Posterior cingulate gyrus (tissue), 11 donors: ENCODE results near the gene SYT6.
A peak's percentile ranks its signal among the peaks of the same experiment; 100 is the strongest.

Experiments used
- DNase-seq, 10 donors: peaks; one replicate each; pipeline versions ENCODE4 v3.0.0 to v3.0.0-alpha.2; 2020 to 2021; ENCODE audit warnings: mixed read lengths in 3 of 10
- intact Hi-C: fragments of 100-400 bp; cut with DNase I; formaldehyde crosslinking; loops from one replicate; pipeline ENCODE4 v1.15.1; 2023

Gene SYT6

GRCh38 chr1:114154963-114155322 is 1.3 kb upstream of the SYT6 start:
- no peak for DNase-seq
- intact Hi-C loops: no loop called here

GRCh38 chr1:114154146-114154962 is 685 bp upstream of the SYT6 start:
- DNase-seq: peak in 7 of 10 donors; percentile 49 to 93 (median 61)

GRCh38 chr1:114152508-114153260 is 985 bp downstream of the SYT6 start:
- intact Hi-C loops: no loop called here
- DNase-seq: peak in 3 of 10 donors; percentile 25 to 87 (median 85)

More at GRCh38 chr1:114154146-114154962, 685 bp upstream of the SYT6 start:
- intact Hi-C loops: no loop called here

GRCh38 chr1:114152089-114152507 is 1.6 kb downstream of the SYT6 start:
- intact Hi-C loops: no loop called here
- no peak for DNase-seq

- DNase-seq: no peak
- intact Hi-C loops: no loop called here
Observed at GRCh38 chr1:114150016-114150415, 3.7 kb downstream of the SYT6 start.

- intact Hi-C loops: no loop called here
- no peak for DNase-seq
Observed at GRCh38 chr1:114149211-114149610, 4.5 kb downstream of the SYT6 start.

- intact Hi-C loops: no loop called here
Observed at GRCh38 chr1:114145504-114146151, 8.0 kb downstream of the SYT6 start.

GRCh38 chr1:114144016-114144415 is 9.7 kb downstream of the SYT6 start:
- intact Hi-C loops: no loop called here
- DNase-seq: no peak

More at GRCh38 chr1:114145504-114146151, 8.0 kb downstream of the SYT6 start:
- no peak for DNase-seq

- intact Hi-C loops: no loop called here
- peak in 1 of 10 donors; percentile 50 for DNase-seq
Observed at GRCh38 chr1:114139540-114139939, 14.1 kb downstream of the SYT6 start.

- intact Hi-C loops: no loop called here
- peak in 1 of 10 donors; percentile 56 for DNase-seq
Observed at GRCh38 chr1:114137497-114137896, 16.2 kb downstream of the SYT6 start.

- peak in 1 of 10 donors; percentile 41 for DNase-seq
Observed at GRCh38 chr1:114135786-114136185, 17.9 kb downstream of the SYT6 start.

GRCh38 chr1:114134518-114134917 is 19.2 kb downstream of the SYT6 start:
- peak in 1 of 10 donors; percentile 5 for DNase-seq
- intact Hi-C loops: no loop called here

More at GRCh38 chr1:114135786-114136185, 17.9 kb downstream of the SYT6 start:
- intact Hi-C loops: no loop called here

GRCh38 chr1:114133129-114133528 is 20.5 kb downstream of the SYT6 start:
- intact Hi-C loops: no loop called here

GRCh38 chr1:114131526-114132220 is 22.0 kb downstream of the SYT6 start:
- no peak for DNase-seq
- intact Hi-C loops: no loop called here

More at GRCh38 chr1:114133129-114133528, 20.5 kb downstream of the SYT6 start:
- DNase-seq: no peak

- intact Hi-C loops: no loop called here
- no peak for DNase-seq
Observed at GRCh38 chr1:114130846-114131525, 22.7 kb downstream of the SYT6 start.

- intact Hi-C loops: no loop called here
- DNase-seq: no peak
Observed at GRCh38 chr1:114130213-114130612, 23.5 kb downstream of the SYT6 start.

- intact Hi-C loops: loop anchor here (10.0 kb wide), 1 partner anchor 87 kb away; no protein-coding TSS in a partner anchor
- no peak for DNase-seq
Observed at GRCh38 chr1:114128293-114128692, 25.4 kb downstream of the SYT6 start.

- intact Hi-C loops: loop anchor here (10.0 kb wide), 1 partner anchor 88 kb away; no protein-coding TSS in a partner anchor
- peak in 3 of 10 donors; percentile 14 to 32 (median 19) for DNase-seq
Observed at GRCh38 chr1:114126261-114127095, 27.2 kb downstream of the SYT6 start.

- intact Hi-C loops: loop anchor here (10.0 kb wide), 1 partner anchor 90 kb away; no protein-coding TSS in a partner anchor
- DNase-seq: no peak
Observed at GRCh38 chr1:114124644-114125043, 29.0 kb downstream of the SYT6 start.
